Ramos (cell line): ENCODE data around the gene MB21D2.
"Not testable (repeated sequence)": the region's sequence is repeated elsewhere in the genome, so short reads cannot be mapped to it uniquely, and the experiment has no call there.

Source experiments
- in situ Hi-C: fragments of 300-500 bp; cut with MboI; formaldehyde crosslinking; loops from one replicate; pipeline ENCODE4 v1.14.3; 2022; ENCODE audit warnings: low sequenced_read_pairs; ENCODE audit not compliant: unreplicated experiment

Gene MB21D2

DNA sequence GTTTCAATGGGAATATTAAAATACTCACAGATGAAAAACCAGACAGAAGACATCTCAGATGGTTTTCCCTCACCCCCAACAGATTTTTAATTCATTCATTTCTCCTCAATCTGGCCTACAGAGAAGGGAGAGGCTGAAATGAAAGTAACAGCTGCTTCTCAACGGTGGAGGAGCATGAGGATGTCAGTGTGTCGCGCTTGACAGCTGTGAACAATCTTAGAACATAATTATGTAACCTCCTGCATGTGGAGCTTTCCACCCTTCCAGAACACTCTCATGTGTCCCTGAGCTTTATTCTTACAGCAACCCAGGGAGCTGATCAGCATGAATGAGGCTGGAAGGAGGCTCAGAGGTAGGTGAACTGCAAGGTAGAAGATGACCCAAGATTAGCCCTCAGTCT is 52.7 kb downstream of the MB21D2 start:
- in situ Hi-C loops: no loop called here

DNA sequence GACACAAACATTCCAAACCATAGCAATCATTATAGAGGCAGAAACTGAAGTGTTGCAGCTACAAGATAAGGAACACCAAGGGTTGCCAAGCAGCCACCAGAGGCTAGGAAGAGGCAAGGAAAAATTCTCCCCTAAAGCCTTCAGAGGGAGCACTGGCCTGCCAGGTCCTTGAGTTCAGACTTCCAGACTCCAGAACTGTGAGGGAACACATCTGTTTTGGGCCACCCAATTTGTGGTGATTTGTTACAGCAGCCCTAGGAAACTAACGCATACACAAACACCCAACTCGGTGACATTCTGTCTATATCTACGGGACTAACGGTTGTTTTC is 54.6 kb downstream of the MB21D2 start:
- in situ Hi-C loops: no loop called here

DNA sequence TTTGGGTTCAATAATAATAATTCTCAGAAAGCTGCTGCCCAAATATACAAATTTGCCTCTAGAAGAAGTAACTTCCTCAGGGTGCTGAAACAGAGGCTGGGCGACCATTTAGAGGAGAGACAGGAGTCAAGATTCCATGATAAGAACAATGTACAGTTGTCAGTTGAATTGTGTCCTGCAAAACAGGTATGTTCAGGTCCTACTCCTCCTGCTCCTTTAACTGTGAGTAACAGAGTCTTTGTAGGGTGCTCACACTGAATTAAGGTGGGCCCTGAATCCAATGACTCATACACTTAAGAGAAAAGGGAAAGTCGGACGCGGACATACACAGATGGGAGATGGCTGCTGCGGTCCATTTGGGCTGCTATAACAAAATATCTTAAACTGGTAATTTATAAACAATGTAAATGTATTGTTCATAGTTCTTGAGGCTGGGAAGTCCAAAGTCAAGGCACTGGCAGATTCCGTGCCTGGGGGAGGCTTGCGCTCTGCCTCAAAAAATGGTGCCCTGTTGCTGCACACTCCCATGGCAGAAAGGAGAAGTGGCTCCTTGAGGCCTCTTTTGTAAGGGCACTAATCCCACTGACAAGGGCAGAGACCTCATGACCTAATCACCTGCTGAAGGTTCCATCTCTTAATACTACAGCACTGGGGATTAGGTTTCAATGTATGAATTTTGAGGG is 55.1 kb downstream of the MB21D2 start:
- in situ Hi-C loops: no loop called here

DNA sequence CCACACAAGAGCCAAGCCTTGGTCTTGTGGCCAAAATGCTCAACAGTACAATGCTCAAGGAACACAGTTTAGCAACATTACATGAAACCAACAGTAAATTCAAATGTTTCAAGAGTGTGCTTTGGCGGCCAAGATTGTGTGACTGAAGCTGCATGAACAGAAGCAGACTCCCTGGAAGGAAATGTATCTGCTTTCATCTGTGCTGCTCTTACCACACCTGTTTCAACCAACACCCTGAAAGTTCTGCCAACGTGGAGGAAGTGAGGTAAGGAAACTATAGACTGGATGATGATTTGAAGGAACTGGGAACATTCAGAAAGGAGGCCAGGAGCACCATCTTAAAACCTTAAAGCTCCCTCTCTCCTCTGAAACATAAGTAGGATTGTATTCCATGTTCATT is 55.7 kb downstream of the MB21D2 start:
- in situ Hi-C loops: no loop called here

DNA sequence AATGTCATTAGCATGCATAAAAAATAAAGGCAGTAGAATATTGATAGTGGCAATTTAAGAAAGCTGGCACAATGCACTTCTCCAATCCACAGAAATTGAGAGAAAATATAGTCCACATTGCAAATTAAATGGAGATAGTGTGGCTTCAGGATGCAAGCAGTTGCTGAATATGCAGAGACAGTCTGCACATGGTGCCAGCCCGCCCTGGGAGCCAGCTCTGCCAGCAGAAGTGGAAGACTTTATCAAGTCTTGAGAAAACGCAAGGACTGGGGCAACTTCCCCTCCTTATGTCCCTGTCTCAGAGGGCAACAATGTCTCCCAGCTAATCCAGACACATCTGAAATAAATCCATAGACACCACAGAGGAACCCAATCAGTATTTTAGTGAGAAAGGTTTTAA is 57.2 kb downstream of the MB21D2 start:
- in situ Hi-C loops: no loop called here

DNA sequence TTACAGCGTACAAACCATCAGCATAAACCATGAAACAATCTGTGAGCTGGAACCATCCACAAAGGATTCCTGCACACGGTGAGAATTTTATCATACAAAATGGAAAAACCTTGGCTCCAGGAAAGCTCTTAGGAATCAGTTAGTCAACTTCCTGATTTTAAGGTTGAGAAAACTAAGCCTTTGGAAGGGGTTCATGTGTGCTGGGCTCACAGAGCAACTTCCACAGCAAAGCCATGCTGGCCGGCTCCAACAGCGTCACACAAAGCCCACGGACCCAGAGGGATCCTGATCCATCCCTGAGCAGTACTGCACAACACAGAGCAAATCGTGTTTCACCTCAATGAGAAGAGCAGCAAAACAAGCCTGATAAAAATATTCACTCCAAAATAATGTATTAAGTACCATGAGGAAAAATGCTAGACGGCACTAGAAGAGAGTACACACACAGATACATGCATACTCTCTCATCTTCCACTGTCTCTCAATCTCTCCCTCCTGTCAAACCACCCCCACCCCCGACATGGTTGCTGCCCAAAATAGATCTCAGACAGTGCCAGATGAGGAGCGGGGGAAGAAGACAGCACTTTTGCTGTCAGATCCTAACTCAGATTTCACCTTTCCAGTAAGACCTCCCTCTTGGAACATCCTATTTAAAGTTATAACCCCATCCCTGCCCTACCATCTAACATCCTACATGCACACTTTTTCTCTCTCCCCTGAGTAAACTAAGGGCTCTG is 58.6 kb downstream of the MB21D2 start:
- in situ Hi-C loops: no loop called here

DNA sequence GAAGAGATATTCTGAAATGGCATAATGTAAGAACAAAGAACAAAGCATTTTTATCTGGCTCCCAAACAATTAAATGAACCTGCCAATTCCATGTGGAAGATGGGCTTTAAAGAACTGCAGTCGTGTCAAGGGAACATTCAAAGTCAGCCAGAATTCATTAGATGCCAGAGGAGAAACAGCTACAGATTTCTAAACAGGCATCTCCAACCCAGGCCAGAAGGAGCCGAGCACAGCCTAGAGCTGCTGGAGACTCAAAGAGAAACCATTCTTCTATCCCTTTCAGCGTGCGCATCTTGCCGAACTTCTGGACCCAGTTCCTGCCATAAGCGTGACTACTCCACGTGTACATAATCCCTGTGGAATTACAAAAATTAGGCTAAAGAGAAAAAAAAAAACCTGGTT is 60.4 kb downstream of the MB21D2 start:
- in situ Hi-C loops: no loop called here

DNA sequence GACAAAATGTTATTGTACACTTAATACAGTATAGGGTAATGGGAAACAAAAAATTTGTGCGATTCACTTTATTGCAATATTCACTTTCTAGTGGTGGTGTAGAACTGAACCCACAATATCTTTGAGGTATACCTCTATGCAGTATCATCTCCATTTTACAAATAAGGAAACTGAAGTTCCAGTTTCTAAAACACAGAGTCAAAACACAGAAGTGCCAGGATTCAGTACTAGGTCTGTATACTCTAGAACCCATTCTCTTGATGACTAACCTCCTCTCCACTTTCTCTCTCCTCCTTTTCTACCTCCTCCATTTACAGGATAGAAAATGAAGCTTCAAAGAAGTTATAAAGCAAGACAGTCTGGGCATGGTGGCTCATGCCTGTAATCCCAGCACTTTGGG is 62.2 kb downstream of the MB21D2 start:
- in situ Hi-C loops: no loop called here

DNA sequence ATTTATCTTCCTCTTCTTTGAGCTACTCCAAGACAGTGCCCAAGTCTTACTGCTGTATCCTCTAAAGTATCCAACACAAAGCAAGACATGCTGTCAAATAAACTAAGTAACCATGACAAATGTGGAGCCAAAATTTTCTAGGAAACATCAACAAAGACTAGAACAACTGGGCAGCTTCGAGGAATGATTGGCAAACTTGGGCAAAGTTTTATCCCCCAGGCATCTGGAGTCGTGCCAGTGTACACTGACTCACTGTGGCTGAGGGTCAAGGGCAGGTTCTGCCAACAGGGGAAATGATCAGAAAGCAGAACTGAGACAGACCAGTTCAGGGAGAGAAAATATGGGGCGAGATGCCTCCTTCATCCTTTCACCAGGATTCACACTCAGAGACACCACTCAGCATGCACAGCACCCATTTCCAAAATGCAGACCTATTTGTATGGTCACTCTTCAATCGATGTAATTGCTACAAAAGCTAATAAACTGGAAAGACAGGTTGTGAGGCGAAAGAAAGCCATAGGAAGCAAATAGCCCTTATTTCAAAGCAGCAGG is 65.8 kb downstream of the MB21D2 start:
- in situ Hi-C loops: no loop called here

DNA sequence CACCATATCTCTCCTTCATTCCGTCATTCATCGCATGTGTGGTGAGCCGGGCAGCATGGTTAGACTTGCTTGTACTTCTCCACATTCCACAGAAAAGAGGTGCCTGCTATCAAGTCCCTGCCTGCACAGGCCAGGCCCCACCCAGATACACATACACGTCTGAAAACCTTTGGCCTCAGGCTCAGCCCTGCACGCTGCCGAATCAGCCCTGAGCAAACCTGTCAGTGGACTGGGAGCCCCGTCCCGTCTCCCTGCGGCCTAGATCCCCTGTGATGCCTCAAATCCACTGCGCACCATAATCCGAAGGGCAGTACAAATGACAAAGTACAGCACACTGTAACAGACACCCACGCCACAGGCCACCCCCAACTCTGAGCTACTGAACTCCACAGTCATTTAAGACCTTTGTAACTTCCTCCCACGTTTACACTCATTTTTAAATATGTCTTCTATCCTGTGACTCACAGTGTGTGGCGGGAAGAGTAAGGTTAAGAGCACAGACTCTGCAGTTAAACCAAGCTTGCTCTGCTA is 67.1 kb downstream of the MB21D2 start:
- in situ Hi-C loops: no loop called here

DNA sequence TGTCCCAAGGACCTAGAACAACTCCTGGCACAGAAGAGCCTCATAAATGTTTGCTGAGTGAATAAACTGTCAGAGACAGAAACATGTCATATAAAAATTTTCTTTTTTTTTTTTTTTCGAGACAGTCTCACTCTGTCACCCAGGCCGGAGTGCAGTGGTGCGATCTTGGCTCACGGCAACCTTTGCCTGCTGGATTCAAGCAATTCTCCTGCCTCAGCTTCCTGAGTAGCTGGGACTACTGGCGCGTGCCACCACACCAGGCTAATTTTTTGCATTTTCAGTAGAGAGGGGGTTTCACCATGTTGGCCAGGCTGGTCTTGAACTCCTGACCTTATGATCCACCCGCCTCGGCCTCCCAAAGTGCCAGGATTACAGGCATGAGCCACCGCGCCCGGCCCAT is 67.8 kb downstream of the MB21D2 start:
- in situ Hi-C loops: not testable (repeated sequence)

DNA sequence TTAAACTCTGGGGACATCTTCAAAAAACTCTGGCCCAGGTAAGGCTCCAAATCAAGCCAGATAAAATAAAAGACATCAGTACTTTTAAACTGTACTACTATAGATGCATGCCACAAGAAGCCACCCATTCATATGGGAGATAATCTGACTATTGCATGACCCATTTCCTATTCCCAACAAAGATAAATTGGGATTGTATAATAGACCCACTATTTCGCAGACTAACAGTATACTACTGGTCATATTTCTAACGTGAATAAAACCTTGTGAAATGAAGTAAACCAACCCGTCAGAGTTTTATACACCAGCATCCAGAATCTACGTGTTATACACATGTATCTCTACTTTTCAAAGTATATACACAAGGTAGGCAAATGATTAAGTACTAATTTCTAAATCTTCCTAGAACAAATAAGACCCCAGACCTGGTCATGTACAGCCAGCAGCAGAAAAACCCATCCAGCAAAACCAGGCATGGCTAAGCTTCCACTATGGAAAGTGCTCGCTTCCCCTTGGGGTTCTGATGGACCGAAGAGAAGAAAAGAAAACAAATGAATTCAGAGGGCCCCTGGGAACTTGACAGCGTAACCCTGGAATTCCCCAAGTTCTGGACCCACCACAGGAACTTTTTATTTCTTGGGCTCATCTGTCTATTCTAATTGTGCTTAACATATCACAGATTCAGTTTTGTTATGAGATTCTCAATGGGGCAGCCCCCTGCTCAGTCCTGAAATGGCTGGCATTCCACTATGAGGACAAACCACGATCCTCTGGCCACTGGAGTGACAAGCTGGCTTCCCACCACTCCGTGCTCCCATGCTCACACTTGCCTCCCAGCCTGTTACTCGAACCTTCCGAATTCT is 69.1 kb downstream of the MB21D2 start:
- in situ Hi-C loops: no loop called here

DNA sequence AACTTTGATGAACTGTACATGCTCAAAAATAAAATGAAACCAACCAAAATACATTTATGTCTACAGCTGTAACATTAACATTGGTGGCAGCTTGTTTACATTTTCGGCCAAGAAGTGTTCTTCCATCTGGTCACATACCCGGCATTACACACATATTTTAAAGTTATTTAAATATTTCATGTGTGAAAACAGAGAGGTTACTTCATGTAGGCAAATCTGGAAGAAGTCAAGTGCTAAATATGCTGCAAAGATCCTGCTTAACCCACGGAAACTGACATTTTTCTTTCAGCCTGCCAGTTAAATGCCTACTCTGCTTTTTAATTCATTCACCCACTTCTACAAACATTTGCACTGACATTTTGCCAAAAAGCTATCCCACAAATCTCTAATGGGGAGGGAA is 69.7 kb downstream of the MB21D2 start:
- in situ Hi-C loops: no loop called here

DNA sequence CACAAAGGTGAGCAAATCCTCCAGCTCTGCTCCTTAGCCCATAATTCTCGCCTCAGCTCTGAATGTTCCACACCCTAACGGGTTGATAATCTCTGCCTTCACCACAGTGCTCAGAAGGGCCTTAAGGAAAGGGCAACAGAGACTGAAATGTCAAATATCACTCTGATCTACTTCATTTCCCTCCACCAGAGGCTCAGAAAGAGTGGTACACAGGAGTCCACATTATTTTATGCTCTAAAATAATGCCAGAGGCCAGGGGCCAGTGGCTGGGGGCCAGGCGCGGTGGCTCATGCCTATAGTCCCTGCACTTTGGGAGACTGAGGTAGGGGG is 72.2 kb downstream of the MB21D2 start:
- in situ Hi-C loops: no loop called here

DNA sequence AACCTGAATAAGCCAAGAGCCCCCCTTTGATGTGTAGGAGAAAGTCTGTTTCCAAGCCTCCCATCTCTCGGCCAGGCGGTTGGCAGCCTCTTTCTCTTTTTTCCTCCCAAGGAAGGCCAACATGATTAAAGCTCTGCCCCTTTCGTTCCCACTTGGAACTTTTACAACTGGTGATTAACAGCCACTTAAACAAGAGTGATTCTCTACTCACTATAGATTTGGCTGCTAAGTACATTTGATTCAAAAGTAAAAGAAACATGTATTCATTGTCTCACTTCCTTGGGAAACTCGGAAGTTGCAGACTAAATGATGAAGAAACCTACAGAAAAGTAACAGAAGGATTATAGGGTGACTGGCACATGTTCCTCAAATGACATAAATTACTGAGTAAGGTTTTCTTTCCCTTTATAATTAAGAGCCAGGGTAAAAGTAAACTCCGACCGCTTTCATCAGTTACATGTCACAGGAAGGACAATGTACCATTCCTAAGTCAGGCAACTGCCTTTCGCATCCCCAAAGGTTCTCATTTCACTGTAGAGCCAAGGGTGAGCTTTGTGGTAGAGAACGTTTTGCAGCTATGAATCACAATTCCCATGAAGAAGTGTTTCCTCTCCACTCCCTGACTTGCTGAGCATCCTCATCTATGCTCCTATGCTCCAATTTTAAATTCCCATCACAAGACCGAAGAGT is 72.7 kb downstream of the MB21D2 start:
- in situ Hi-C loops: no loop called here

DNA sequence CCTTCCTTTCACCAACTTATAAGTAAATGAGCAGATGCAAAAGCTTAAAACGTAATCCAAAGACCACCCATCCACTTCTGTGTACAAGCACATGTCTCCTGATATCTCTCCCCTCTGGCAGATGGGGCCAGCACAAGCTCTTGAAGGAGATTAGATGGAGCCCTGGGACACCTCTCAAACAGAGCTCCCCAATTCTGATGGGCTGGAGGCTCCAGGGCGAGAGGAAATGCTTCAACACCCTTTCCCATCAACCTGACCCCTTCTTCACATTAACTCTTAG is 73.2 kb downstream of the MB21D2 start:
- in situ Hi-C loops: no loop called here

DNA sequence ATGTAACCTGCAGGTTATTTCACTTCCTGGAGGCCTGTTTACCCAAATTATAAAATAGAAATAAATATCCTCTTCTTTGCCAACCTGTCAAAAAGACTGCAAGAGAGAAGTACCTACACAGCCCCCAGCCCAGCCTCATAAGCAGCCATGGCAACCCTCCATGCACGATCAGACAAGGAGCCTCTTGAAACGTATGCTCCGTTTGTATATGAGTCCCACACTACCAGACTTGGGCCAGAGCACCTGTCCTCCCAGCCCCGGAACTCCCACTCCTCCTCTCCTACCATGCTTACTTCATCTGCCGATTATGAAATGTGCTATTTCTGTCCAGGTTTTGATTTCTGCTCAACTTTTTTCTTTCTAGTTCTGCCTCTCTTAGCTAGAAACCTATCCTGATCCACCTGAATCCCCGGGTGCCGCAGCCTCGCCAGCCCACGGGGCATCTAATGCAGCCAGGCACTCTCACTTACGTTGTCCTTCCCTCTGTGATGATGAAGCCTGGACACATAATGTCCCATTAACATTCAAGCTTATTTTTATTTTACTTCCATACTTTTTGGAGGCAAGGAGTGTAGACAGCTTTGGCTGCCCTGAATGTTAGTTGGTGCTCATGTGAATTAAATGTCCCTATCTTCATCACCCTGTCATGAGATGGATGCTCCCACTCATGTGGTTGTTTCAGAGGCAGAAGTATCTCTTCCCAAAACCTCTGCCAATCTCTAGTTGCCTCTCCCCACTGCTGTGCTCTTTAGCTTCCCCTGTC is 73.8 kb downstream of the MB21D2 start:
- in situ Hi-C loops: no loop called here

DNA sequence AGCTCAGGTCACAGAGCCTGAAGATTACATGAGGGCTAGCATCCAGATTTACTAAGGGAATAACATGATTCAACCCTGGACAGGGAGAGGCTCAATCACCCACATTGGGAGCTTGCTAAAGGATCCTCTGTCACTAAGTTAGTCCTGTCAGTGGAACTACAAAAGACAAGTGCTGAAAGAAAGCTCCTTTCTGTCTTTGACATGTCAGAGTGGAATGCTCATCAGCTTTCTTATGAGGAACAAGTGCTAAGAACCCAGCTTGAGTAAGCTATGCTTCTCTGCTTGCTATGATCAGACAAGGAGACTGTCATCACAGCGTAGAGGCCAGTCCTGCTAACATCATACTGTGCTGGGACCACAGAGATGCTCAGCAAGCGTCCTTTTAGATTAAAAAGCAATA is 74.5 kb downstream of the MB21D2 start:
- in situ Hi-C loops: no loop called here

DNA sequence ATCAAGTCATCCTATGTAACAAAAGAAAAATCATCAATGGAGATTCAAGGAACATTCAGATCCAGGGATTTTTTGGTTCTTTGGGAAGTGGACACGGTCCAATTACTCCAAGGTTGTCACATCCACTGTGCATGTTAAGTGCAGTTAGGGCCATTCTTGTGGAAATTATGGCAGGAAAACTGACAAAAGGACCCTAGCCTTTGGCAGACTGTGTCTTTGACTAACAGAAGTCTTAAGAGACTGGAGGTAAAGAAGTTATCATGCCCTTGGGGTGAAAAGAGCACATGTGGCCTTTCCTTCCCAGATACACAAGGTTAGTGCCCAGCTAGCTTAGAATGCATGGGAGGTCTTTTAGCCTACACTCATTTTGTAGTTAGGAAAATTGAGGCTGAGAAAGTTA is 74.9 kb downstream of the MB21D2 start:
- in situ Hi-C loops: no loop called here

DNA sequence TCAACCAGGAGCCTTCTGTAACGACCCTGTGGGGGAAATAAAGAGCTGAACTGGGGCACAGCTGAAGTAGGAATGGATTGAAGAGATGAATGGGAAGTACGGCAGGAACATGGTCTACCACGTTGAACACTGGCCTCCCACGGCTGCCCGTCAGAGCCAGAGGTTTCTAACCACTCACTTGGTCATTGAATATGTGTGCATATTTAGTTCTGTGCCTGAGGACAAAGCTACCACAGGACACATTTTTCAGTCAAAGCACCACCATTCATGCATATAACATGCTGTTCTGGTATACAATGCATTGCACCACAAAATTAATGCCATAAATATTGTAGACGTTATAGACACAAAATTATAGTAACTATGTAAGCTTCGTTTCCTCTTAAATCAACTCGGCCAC is 75.5 kb downstream of the MB21D2 start:
- in situ Hi-C loops: no loop called here
